Activated CD4-positive, alpha-beta T cell treated with anti-CD3 and anti-CD28 coated beads, Interleukin-2, amount 50 U/mL, for 48 hours (primary cell): ENCODE data around the gene PDE11A.
"Not testable (repeated sequence)": the region's sequence is repeated elsewhere in the genome, so short reads cannot be mapped to it uniquely, and the experiment has no call there.

Experiments
- DNase-seq, 2 experiments: peaks; one replicate each; pipeline ENCODE4 v3.0.0-alpha.2; 2020

Gene PDE11A

DNA sequence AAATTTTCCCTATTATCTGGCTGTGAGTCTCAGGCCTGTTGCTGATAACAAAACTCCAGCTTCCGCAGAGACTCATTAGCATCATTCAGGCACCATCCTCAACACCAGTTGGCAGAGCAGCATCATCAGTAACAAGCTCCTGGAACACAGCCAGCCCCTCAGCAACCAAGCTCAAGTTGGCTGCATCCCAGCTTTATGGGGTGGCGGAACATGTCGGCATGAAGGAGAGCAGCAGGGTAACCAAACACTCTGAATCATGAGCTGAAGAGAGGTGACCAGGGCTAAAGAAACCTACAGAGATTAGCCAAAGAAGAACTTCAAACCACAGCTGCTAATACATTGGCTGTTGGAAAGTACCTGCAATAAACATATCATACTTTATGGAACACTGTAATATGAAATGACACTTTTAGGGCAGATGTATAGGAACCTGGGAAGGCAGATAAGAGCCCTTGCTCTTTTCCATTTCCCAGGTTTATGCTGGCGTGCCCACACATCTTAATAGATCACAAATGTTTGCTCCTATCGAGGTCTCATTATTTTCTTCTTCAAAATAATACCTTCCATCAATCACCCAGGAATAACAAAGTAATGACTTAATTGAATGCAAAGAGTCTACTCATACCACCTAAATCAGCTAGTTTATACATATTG lies 63.8 kb downstream of the PDE11A start:
- no peak for DNase-seq

DNA sequence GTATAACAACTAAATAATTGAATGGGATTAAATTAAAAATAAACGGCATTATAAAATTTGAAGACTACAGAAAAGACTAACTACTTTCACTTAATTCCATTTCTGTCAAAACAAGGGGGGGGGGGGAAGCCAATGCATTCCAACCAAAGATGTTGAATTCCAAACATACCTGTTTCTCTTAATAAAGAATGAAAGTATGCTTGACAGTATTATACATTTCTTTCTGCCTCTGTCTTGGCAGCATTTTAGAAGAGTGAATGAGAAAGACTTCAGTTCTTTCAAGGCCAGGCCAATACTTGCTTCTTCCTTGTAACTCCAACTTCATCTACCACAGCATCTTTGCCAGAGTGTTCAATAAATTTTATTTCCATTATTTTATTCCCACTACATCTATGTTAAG lies 65.9 kb downstream of the PDE11A start:
- no peak for DNase-seq

DNA sequence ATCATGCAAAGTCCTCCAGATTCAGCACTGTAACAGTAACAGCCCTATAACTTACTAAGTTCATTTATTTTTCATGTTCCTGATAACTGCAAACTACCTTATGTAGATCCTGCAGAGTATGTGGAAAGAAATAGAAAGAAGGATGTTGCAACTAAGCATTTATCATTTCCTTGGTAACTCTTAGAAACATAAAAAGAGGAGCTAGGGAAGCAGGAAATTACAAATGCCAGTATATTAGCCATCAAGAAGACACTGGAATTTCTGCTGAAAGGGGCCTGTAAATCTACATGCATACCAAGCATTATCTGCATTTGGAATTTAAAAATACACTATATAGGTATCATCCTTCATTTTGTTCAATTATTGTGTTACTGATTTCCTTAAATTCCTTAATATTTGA lies 66.8 kb downstream of the PDE11A start:
- no peak for DNase-seq

DNA sequence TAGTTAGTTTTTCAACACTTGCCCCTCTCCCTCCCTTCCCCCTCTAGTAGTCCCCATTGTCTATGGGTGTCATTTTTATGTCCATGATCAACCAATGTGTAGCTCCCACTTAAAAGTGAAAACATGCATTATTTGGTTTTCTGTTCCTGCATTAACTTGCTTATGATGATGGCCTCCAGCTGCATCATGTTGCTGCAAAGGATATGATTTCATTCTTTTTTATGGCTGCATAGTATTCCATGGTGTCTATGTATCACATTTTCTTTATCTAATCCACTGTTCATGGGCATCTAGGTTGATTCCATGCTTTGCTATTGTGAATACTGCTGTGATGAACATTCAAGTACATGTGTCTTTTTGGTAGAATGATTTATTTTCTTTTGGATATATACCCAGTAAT lies 70.5 kb downstream of the PDE11A start:
- no peak for DNase-seq

DNA sequence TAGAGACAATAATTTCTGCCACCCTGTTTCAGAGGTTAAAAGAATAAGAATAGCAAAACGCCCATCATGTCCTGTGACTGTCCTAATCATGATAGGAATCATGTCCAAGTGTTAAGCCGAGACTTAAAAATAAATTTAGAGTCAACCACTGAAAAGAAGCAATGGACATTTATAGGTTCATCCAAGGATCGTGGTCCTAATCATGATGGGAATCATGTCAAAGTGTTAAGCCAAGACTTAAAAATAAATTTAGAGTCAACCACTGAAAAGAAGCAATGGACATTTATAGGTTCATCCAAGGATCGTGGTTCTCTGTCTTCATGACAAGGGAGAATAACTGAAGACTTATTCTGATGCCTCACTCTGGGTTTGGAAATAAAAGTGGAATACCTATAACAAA lies 73.6 kb downstream of the PDE11A start:
- no peak for DNase-seq

DNA sequence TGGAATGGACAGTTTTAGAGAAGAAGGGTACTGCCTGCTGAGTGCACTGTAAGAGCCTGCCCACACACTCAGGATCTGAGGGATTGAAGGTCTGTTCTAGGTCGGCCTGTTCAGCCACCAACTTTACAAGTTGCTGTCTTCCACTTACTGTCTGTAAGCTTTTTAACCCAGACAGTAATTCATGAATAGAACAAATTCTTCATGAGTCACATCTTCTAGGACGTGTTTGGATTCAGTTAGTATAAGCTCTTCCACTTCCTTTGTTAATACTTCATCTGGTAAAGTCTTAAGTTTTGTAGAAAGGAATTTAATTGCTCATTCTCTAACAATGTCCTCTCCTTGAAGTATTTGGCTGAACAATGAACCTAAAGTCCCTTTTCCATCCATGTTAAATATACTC lies 74.6 kb downstream of the PDE11A start:
- DNase-seq = no peak

DNA sequence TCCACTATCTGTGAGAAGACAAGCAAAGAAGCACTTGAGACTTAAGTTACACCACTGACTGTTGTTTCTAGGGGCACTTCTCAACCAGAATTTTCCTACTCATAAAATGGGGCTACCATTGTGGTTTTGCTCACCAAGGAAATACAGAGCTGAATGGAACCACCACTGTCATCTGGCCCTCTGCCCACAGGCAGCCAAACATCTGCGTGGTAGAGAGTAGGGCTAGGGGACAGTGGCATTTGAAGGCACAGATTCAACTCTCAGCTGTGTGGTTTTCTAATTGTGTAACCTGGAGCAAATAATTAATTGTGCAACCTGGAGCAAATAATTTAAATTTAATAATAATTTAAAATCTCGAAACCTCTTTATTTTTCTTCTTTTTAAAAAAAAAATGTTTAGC lies 79.6 kb downstream of the PDE11A start:
- DNase-seq = no peak

DNA sequence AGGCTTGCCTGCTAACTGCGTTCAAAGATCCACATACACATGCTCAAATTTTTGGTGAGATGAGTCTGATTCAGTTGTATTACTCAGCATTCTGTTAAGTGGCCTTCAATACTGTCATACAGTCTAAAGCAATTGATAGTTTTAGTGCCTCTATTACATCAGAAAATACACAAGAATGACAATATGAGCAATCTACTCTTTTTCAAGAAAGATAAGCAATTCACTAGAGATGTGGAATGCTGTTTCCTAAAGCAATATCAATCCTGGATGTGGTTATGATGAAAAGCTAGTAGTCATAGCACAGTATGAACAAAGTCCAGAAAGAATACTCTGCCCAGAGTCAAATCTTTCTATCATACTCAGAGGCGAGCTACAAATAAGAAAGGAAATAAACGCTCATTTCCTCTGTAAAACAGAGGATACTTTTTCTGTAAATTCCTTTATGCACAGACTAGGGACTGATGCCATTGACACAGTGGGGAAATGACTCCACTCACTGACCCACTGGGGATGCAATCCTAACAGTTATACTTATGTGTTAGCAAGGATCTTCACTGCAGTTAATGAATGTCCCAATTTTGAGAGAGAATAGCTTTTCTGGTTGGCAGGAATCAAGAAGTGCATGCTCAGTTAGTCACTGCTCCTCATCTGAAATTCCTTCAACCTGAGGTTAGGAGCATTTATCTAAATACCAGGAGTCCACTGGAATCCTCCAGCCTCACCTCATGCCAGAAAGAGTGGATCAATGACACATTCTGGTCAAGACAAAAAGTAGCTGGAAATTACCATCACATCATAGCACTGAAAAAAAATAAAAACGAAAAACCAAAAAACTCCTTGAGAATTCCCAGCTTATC lies 83.3 kb downstream of the PDE11A start:
- DNase-seq = no peak

DNA sequence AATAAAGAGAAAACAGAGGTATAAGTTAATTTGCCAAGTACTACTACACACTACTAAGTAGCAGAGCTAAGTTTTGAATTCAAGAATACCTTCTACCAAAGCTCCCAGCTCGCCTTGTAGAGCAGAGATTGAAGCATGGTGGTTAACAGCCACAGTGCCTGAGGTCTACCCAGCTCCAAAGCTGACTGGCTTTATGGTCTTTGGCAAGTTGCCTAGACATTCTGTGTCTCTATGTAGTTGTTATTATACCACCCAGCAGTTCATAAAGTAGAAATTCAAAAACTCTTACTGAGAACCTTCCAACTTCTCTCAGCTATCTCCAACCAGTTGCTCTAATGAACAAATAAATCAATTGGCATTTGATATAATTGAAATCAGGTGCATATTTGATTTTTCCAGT lies 87.8 kb downstream of the PDE11A start:
- no peak for DNase-seq

DNA sequence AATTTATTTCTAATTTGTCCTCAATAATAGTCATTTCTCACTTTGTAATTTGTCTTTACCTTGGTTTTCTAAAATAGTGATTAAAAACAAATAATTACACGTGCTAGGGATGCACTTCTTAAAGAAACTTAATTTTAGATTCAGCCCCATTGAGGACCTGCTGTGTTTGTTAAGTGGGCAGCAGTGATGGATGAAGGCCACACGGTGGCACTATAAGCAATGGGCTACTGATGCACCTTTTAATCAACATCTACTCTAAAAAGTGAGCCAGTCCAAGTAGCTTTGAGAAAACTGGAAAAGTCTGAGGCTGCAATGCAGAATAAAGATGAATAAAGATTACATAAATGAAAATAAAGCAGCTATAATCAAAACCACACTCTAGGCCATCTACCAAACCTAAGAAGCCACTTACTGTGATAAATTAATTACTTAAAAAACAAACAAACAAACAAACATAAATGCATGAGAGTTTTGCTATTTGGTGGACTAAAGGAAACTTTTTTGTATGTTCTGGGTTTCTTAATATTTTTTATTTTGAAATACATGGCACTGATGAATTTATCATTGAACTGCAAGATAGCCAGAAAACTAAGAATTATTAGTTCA lies 89.3 kb downstream of the PDE11A start:
- DNase-seq = peak; percentile 1 to 10

DNA sequence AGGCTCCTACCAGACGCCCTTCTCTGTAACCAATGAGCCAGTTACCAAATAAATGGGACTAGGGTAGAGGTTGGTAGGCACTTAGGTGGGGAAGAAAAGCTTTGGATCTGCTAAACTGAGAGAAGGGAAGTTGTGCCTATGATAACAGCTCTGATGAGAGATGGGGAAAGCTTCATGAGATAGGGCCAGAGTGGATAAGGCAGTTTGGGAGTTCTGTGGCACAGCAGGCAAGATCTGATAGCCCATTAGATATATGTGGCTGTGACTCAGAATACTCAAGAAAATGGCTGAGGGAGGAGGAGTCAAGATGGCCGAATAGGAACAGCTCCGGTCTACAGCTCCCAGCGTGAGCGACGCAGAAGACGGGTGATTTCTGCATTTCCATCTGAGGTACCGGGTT lies 99.8 kb downstream of the PDE11A start:
- DNase-seq = no peak

DNA sequence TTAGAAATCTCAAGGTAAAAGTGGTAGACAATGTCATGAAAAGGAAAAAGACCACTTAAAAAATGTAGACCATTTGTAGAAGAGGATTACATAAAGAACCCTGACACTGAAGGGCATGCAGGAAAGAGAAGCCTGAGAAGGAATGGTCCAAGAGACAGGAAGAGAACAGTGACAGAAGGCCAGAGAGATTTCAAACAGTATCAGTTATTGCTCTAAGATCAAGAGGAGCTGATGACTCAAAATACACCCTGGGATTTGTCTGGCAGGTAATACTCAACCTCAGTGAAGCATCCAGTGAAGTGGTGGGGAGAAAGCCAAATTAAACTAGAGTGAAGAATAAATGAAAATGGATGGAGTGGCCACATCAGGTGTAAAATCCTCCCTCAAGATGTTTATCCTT lies 100.5 kb downstream of the PDE11A start:
- DNase-seq = no peak

DNA sequence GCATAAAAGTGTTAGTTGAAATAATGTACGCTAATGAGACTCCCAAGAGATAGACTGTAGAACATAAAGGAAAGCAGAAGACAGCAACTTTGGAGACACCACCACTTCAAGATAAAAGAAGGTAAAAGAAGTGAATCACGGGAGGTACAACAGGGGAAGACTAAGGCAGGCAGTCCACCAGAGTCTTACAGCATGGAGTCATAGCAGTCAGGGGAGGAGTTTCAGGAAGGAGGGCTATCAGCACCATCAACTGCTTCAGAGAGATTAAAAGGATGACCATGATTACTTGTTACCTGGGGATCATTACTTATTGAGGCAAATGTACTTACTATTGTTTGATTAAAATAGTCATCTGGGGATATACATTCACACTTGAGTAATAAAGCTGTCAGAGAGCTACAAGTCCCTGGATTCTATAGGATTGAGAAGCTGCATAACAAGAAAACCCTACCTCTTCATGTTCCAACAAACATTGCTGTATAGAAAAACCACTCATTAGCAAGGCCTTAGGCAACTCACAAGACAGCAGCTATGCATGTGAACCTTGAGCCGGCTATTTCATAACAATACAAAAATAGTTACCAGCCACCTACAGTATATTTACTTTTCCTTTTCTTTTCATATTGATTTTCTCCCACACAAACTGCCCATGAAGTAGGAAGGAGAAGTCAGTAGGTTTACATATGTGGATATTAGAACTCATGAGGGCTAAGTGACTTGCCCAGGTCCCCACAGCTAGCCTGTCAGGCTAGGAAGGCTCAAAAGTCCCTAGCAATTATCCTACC lies 101.7 kb downstream of the PDE11A start:
- no peak for DNase-seq

DNA sequence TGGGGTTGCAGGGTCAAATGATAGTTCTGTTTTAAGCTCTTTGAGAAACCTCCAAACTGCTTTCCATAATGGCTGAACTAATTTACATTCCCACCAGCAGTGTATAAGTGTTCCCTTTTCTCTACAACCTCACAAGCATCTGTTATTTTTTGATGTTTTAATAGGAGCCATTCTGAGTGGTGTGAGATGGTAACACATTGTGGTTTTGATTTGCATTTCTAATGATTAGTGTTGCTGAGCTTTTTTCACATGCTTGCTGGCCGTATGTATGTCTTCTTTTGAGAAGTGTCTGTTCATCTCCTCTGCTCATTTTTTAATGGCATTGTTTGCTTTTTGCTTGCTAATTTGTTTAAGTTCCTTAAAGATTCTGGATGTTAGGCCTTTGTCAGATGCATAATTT lies 107.7 kb downstream of the PDE11A start:
- no peak for DNase-seq

DNA sequence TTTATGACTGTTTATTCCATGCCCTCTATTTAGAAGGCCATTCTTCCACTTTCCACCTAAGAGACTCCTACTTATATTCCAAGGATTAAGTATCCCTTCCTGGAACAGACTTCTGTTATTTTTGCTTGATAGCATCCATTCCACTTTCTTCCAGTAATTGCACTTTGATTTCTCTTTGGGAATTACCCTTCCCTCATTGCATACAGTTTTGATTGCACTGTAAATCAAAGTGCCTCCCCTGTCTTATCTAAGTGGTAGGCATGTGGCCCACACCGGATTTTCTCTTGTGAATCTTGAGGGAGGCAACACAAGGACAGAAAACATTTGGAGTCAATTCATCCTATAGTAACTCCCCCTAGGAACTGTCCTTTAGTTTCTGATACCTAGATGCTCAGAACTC lies 120.4 kb downstream of the PDE11A start:
- no peak for DNase-seq

DNA sequence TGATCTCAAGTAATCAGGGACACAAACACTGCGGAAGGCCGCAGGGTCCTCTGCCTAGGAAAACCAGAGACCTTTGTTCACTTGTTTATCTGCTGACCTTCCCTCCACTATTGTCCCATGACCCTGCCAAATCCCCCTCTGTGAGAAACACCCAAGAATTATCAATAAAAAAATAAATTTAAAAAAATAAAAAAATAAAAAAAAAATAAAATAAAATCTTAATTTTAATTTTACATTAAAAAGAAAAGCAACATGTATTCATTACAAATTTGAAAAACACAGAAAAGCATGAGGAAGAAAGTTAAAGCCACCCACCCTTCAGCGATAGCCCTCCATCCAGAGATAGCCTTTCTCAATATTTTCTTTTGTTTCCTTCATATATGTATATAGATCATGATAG lies 125.0 kb downstream of the PDE11A start:
- not testable (repeated sequence) for DNase-seq

DNA sequence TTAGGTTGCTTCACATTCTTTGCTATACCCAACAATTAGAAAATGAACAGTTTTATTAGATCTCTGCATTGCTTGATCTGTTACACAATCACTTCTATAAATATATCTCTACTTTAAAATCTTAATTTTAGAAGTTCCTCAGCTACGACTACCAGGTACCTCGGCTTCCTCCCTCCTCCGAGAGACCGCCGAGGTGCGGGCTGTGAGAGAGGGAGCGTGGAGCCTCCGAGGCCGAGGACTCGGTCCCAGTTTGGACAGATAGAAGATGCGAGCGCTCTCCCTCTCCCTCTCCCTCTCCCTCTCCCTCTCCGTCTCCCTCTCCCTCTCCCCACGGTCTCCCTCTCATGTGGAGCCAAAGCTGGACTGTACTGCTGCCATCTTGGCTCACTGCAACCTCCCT lies 128.0 kb downstream of the PDE11A start:
- not testable (repeated sequence) for DNase-seq

DNA sequence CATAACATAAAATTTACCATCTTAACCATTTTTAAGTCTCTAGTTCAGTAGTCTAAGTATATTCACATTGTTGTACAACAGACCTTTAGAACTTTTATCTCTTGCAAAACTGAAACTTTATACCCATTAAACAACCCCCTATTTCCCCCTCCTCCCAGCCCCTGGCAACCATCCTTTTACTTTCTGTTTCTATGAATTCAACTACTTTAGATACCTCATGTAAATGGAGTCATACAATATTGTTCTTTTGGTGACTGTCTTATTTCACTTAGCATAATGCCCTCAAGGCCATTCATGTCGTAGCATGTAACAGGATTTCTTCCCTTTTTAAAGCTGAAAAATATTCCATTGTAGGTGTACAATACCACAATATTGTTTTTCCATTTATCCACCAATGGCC lies 129.8 kb downstream of the PDE11A start:
- no peak for DNase-seq

DNA sequence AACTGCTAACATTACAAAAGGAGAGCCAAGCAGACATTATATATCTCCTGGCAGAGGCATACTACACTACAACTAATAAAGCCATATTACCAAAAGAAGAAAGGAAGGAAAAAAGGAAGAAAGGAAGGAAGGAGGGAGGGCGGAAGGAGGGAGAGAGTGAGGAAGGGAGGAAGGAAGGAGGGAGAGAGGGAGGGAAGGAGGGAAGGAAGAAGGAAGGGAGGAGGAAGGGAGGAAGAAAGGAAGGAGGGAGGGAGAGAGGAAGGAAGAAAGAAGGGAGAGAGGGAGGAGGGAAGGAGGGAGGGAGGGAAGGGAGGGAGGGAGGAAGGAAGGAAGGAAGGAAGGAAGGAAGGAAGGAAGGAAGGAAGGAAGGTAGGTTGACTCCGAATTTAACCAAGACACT lies 133.4 kb downstream of the PDE11A start:
- no peak for DNase-seq

DNA sequence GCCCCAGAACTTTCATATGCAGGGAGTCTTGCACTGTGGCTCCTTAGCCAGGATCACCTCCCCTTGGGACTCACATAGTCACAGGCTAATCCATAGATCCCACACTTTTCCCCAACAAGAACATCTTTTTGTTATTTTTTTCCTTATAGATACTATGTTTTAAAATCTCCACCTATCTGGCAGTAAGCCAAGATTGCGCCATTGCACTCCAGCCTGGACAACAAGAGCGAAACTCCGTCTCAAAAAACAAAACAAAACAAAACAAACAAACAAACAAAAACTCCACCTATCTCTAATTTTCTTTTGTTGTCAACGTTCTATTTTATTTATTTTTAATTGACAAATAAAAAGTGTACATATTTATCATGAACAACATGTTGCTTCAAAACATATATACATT lies 141.7 kb downstream of the PDE11A start:
- no peak for DNase-seq

DNA sequence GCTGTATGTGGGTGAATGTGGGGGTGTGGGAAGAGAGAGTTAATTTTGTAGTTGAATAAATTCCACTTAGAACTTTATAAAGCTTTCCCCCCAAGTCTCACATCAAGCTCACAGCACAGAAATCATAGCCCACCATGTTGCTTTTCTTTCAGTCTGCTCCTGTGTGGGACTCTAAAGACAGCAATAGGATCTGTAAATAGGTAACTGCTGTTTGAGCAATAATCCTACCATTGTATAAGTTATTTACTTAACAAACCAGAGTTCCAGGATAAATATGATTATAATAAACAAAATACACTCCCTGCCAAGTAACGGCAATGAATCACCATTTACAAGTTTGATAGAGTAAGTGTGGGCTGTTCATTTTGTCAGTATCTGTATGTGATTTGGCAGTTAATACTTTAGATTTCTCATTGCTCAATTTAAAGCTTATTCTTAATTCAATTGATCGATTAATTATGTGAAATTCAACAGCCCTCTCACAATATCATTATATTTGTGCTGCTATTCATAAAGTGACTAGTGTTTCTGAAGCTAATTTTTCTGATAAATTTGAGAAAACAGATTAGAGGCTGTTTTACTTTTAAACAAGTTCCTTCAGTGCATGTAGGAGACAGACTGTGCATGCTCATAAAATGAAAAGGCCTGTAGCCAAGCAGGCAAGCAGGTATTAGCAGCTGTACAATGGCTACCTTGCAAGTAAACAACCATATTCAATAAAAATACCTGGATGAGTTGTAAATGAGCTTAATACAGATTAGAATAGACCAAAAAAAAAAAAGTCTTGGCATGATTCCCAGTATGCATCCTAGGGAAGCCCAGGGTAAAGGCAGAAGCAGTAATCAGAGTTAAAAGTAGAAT lies 142.7 kb downstream of the PDE11A start:
- no peak for DNase-seq

DNA sequence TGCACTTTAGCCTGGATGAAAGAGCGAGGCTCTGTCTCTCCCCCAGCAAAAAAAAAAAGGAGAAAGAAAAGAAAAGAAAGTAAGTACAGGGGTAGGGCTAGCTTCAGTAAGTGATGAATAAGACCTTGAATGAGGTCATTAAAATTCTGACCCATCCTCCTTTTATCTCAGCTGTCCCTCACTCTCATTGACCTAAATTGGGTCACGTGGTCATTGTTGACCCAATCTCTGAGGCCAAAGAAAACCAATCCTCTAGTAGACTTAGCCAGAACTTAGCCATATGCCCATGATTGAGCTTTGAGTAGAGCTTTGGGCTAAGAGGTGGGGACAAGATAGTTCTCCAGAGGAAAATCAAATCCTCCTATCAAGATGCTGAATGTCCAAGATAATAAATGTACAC lies 149.3 kb downstream of the PDE11A start:
- no peak for DNase-seq
